Naive thymus-derived CD8-positive, alpha-beta T cell (primary cell): ENCODE measurements around the gene BMPR2. TPM values are rescaled to one million over a fixed set of nuclear protein-coding genes. Genes with fewer than 3 reads are reported as not detected.
A peak's percentile ranks its signal among the peaks of the same experiment; 100 is the strongest.
"Not testable (repeated sequence)": the region's sequence is repeated elsewhere in the genome, so short reads cannot be mapped to it uniquely, and the experiment has no call there.

Source experiments
- ATAC-seq, 2 donors: fragments of 150-1000 bp; cut with Tn5 transposase in 1 of 2; sonication (Bioruptor Pico), chemical (Tn5 transposase) in 1 of 2; 1 replicate in 1 of 2; 2 replicates in 1 of 2; pipeline ENCODE4 v1.10.0; 2021; ENCODE audit warnings: mild to moderate bottlenecking in 2 of 2, moderate library complexity in 2 of 2
- POLR2A ChIA-PET: fragments of 350-600 bp; sonication (Branson Sonifier 250); formaldehyde crosslinking; loops from one replicate; lab custom pipeline; 2021; ENCODE audit warnings: antibody characterized with exemption; lab: Charles Lee
- DNase-seq, 10 donors: peaks; one replicate each; pipeline versions ENCODE4 v3.0.0 to v3.0.0-alpha.2; 2020 to 2022
- H3K27ac Mint-ChIP-seq, 10 donors: one replicate each; pipeline ENCODE4 v1.8.0; 2020 to 2022; ENCODE audit warnings: mild to moderate bottlenecking in 10 of 10, mixed read lengths in 10 of 10, moderate library complexity in 4 of 10, inconsistent platforms in 1 of 10
- H3K27me3 Mint-ChIP-seq, 5 donors: one replicate each; pipeline ENCODE4 v1.8.0; 2021 to 2022; ENCODE audit warnings: mixed read lengths in 5 of 5
- H3K36me3 Mint-ChIP-seq, 3 donors: one replicate each; pipeline ENCODE4 v1.8.0; 2020 to 2022; ENCODE audit warnings: mixed read lengths in 3 of 3, mild to moderate bottlenecking in 2 of 3, inconsistent platforms in 1 of 3
- H3K4me1 Mint-ChIP-seq, 4 donors: one replicate each; pipeline ENCODE4 v1.8.0; 2021 to 2022; ENCODE audit warnings: mixed read lengths in 4 of 4
- H3K4me3 Mint-ChIP-seq, 10 donors: one replicate each; pipeline ENCODE4 v1.8.0; 2020 to 2022; ENCODE audit warnings: mild to moderate bottlenecking in 10 of 10, mixed read lengths in 10 of 10, moderate library complexity in 6 of 10, inconsistent platforms in 1 of 10
- H3K9me3 Mint-ChIP-seq, 9 donors: one replicate each; pipeline ENCODE4 v1.8.0; 2020 to 2022; ENCODE audit warnings: mixed read lengths in 9 of 9, mild to moderate bottlenecking in 3 of 9, inconsistent platforms in 1 of 9, moderate library complexity in 1 of 9
- polyA plus RNA-seq, 3 donors: library from polyadenylated mRNA; unstranded; fragments of 300-500 nt; fragmentation: Illumina TruSeq; gene quantifications; one replicate each; pipeline ENCODE4 v1.2.3, GENCODE V29; 2021
- total RNA-seq, 8 experiments: library from RNA in 2 of 8; stranded (reverse) in 2 of 8; gene quantifications; one replicate each; pipeline ENCODE4 v1.2.3 and lab custom pipeline; 2021 to 2026

The BMPR2 gene
- total and polyA plus RNA-seq, 5 experiments from 2014 or later: 3.0 to 35.4 (median 4.6) TPM

DNA sequence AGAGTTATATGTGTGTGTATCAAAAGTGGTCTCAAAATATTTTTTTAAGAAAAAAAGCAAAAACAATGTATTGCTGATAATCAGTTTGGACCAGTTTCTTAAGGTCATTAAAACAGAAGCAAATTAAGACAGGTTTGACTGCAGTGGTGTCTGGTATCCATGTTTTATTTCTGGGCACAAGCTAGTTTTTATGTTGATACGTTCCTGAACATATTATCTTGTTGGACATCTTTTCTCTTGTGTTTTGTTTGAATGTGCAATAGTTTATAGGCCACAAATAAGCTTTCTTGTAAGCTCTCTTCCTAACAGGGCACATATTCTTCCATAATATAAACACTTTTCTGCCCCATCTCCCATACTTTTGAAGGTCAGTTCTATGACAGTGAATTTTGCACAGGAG, 184.1 kb downstream of the BMPR2 start:
- POLR2A ChIA-PET: no interaction called here
- no peak overlapping the region for H3K27ac Mint-ChIP-seq

DNA sequence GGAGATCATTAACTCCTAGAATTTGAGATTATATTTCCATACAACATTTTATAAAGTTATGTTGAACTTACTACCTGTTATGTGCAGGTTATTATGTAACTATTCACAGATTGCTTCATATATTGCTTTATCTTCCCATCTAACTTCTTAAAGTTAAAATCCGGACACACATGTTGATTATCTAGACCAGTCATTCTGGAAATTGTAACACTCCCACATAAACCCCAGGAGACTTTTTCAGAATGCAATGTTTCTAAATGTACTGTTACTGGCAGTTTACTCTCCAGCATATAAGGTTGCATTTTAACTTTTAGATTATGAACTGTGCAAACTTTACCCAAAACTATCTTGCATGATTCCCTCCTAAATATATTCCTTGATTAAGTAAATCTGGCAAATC, 188.1 kb downstream of the BMPR2 start:
- no peaks in the 10 kb centered on the region for H3K27me3 Mint-ChIP-seq
- DNase-seq: no peak
- H3K36me3 Mint-ChIP-seq: peaks cover 0 to 10% (median 3%) of the 10 kb centered on the region in 3 donors
- H3K4me3 Mint-ChIP-seq: no peak overlapping the region
- POLR2A ChIA-PET: no interaction called here
- no peaks in the 10 kb centered on the region for H3K4me1 Mint-ChIP-seq
- H3K27ac Mint-ChIP-seq: peak overlapping the region in 1 of 10 donors; percentile 28
- H3K9me3 Mint-ChIP-seq: no peaks in the 10 kb centered on the region
- no peak for ATAC-seq

More for the DNA sequence above, 184.1 kb downstream of the BMPR2 start:
- H3K36me3 Mint-ChIP-seq: peaks cover 0 to 25% (median 12%) of the 10 kb centered on the region in 3 donors
- no peak overlapping the region for H3K4me3 Mint-ChIP-seq
- H3K9me3 Mint-ChIP-seq: no peaks in the 10 kb centered on the region
- H3K4me1 Mint-ChIP-seq: peaks cover 0 to 2% (median 0%) of the 10 kb centered on the region in 4 donors
- no peak for DNase-seq
- no peak for ATAC-seq
- no peaks in the 10 kb centered on the region for H3K27me3 Mint-ChIP-seq

DNA sequence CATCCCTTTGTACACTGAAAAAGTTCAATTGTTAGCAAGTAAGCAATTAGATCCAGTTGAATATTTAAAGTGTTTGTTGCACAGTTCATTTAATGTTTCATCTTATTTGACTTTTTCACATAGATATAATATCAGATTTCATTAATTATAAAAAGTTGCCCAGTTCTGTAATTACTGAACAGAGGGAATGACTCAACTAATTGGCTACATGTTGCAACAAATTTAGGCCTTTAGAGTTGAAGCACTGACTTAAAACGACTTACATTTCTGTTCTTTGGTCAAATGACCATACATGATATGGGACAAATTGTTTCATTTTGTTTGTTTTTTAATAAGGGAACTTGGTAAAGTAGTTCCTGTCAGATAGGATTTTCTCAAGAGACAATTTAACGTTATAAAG, 190.2 kb downstream of the BMPR2 start:
- Mint-ChIP-seq H3K9me3 (no peaks in the 10 kb centered on the region), H3K4me3 (no peak overlapping the region), H3K36me3 (no peaks in the 10 kb centered on the region), H3K4me1 (no peaks in the 10 kb centered on the region), H3K27ac (no peak overlapping the region), H3K27me3 (no peaks in the 10 kb centered on the region)
- ATAC-seq: no peak
- no peak for DNase-seq
- POLR2A ChIA-PET: no interaction called here

DNA sequence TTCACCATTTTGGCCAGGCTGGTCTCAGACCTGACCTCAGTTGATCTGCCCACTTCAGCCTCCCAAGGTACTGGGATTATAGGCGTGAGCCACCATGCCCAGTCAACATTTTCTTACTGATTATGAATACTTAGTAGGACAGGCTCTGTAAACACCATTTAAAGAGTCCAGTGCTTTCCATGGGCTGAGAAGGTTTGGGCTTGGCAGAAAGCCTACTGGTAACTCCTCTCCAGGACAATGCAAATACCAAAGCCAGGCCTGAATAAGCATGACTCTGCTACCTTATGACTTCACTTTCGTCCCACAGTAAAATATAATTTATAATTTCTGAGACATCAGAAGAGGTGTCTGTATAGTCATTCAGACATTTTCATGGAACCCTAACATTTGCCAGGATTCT, 198.4 kb downstream of the BMPR2 start:
- Mint-ChIP-seq H3K27me3 (no peaks in the 10 kb centered on the region), H3K9me3 (no peaks in the 10 kb centered on the region), H3K4me3 (no peak overlapping the region), H3K4me1 (no peaks in the 10 kb centered on the region), H3K27ac (no peak overlapping the region), H3K36me3 (no peaks in the 10 kb centered on the region)
- DNase-seq (no peak), ATAC-seq (no peak)
- POLR2A ChIA-PET: interaction anchor here (0.6 to 1.1 kb wide), 4 partner anchors 60 to 661 kb away, joined by 3 to 7 read pairs (median 4); partner anchors contain the start of gene FAM117B

DNA sequence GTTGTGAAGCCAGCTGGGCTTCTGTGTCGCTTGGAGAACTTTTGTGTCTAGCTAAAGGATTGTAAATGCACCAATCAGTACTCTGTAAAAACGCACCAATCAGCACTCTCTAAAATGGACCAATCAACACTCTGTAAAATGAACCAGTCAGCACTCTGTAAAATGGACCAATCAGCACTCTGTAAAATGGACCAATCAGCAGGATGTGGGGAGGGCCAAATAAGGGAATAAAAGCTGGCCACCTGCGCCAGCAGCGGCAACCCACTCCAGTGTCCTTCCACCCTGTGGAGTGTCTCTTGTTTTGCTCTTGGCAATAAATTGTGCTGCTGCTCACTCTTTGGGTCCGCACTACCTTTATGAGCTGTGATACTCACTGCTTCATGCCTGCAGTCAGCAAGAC, 199.1 kb downstream of the BMPR2 start:
- POLR2A ChIA-PET: interaction anchor here (0.6 kb wide), 1 partner anchor 177 kb away, joined by 6 read pairs; no protein-coding TSS in a partner anchor
- H3K4me1 Mint-ChIP-seq, H3K27ac Mint-ChIP-seq, ATAC-seq, DNase-seq, H3K36me3 Mint-ChIP-seq, H3K9me3 Mint-ChIP-seq, H3K4me3 Mint-ChIP-seq, H3K27me3 Mint-ChIP-seq: not testable (repeated sequence)

DNA sequence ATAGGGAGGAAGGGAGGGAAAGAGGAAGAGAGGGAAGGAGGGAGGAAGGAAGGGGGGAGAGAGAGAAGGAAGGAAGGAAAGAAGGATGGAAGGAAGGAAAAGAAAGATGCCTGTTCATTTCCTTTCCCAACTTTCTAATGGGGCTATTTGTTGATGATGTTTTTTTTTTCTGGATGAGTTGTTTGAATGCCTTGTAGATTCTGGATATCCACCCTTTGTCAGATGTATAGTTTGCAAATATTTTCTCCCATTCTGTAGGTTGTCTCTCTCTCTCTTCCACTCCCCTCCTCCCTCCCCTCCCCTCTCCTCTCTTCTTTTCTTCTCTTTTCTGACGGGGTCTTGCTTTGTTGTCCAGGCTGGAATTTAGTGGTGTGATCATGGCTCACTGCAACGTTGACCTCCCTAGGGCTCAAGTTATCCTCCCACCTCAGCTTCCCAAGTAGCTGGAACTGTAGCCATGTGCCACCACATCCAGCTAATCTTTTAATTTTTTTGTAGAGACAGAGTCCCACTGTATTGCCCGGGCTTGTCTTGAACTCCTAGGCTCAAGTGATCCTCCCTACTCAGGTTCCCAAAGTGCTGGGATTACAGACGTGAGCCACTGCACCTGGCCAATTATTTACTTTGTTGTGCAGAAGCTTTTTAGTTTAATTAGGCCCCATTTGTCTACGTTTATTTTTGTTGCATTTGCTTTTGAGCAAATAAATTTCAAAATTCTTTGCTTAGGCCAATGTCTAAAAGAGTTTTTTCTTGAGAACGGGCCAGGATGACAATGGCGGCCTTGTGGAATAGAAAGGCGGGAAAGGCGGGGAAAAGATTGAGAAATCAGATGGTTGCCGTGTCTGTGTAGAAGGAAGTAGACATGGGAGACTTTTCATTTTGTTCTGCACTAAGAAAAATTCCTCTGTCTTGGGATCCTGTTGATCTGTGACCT, 201.4 kb downstream of the BMPR2 start:
- DNase-seq: no peak
- ATAC-seq: no peak
- peak overlapping the region in 2 of 10 donors; percentile 18 to 85 for H3K27ac Mint-ChIP-seq
- POLR2A ChIA-PET: interaction anchor here (0.6 kb wide), 1 partner anchor 1029 kb away, joined by 6 read pairs; no protein-coding TSS in a partner anchor
- no peak overlapping the region for H3K4me3 Mint-ChIP-seq
- no peaks in the 10 kb centered on the region for H3K4me1 Mint-ChIP-seq
- no peaks in the 10 kb centered on the region for H3K27me3 Mint-ChIP-seq
- no peaks in the 10 kb centered on the region for H3K9me3 Mint-ChIP-seq
- H3K36me3 Mint-ChIP-seq: no peaks in the 10 kb centered on the region

DNA sequence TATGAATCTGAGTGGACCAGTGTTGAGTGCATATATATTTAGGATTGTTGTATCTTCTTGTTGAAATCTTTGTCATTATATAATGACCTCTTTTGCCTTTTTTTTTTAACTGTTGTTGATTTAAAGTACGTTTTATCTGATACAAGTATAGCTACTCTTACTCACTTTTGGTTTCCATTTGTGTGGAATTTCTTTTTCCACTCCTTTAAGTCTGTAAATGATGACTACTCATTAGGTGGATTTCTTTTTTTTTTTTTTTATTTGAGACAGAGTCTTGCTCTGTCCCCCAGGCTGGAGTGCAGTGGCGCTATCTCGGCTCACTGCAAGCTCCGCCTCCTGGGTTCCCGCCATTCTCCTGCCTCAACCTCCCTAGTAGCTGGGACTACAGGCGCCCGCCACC, 206.7 kb downstream of the BMPR2 start:
- H3K4me3 Mint-ChIP-seq, ATAC-seq, H3K27me3 Mint-ChIP-seq, H3K9me3 Mint-ChIP-seq, H3K4me1 Mint-ChIP-seq, H3K27ac Mint-ChIP-seq, DNase-seq, H3K36me3 Mint-ChIP-seq: not testable (repeated sequence)
- POLR2A ChIA-PET: interaction anchor here (0.7 kb wide), 2 partner anchors 75 to 402 kb away, joined by 3 read pairs; no protein-coding TSS in a partner anchor

DNA sequence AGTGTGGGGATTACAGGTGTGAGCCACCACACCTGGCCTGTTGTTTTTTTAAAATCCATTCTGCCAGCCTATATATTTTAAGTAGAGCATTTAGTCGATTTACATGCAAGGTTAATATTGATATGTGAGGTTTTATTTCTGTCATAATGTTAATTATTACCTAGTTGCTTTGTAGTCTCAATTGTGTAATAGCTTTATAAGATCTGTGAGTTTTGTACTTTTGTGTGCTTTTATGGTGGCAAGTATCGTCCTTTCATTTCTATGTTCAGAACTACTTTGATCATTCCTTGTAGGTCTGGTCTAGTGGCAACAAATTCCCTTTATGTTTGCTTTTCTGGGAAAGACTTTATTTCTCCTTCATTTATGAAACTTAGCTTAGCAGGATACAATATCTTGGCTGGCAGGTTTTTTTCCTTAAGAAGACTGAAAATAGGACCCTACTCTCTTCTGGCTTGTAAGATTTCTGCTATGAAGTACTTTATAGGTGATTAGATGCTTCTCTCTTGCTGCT, 207.6 kb downstream of the BMPR2 start:
- DNase-seq (no peak), ATAC-seq (no peak)
- H3K4me1 Mint-ChIP-seq: peaks cover 4 to 6% (median 6%) of the 10 kb centered on the region in 4 donors
- peaks cover 0 to 8% (median 3%) of the 10 kb centered on the region in 9 donors for H3K9me3 Mint-ChIP-seq
- H3K27ac Mint-ChIP-seq: no peak overlapping the region
- peaks cover 0 to 8% (median 2%) of the 10 kb centered on the region in 3 donors for H3K36me3 Mint-ChIP-seq
- POLR2A ChIA-PET: no interaction called here
- no peak overlapping the region for H3K4me3 Mint-ChIP-seq
- H3K27me3 Mint-ChIP-seq: peaks cover 0 to 2% (median 0%) of the 10 kb centered on the region in 5 donors

DNA sequence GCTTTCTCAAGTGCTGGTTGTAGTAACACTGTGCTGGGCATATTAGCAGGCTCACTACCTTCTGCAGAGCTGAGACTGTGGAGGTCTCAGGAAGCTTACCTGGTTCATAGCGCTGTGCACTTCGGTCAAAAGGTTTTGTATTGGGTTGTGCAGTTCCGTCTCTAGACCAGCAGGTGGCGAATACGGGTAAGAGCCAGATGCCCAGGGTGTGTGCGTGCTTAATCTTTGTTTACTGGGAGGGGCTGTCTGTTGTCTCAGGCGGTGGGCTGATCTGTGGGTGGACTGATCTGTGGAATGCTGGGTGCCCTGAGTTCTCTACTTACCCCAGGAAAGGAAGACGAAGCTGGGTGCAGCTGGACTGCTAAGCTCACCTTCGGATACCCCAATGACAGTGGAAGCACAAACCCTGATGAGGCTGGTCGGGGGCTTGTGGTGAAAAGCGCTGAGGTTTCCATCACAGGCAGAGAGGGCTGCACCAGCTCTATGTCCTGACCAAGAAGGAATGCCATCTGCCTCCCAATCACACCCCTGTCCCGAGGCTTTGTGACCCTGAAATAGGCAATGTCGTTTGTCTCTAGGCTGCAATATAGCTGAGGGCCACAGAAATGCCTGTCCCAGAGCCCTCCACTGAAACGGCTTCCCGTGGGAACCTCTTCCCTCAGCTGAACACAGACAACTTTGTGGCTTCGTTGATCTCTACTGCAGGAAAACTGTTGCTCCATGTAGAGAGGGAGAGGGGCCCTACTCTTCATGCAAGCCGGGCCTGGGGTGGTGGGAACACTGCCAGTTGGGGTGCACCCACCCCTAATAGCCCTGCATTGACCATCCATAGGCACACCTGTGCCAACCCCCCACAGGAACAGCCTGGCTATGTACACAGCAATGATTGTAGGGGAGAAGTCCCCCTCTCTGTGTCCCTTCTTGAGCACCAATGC, 212.8 kb downstream of the BMPR2 start:
- Mint-ChIP-seq H3K36me3 (peaks cover 0 to 3% (median 2%) of the 10 kb centered on the region in 3 donors), H3K9me3 (peaks cover 0 to 4% (median under 1%) of the 10 kb centered on the region in 9 donors), H3K4me3 (peak overlapping the region in 8 of 10 donors; percentile 2 to 56 (median 34)), H3K4me1 (peaks cover 7 to 15% (median 10%) of the 10 kb centered on the region in 4 donors), H3K27ac (peak overlapping the region in 5 of 10 donors; percentile 35 to 88 (median 84)), H3K27me3 (no peaks in the 10 kb centered on the region)
- POLR2A ChIA-PET: interaction anchor here (1.0 to 6.0 kb wide), 6 partner anchors 13 to 282 kb away, joined by 3 to 52 read pairs (median 4); partner anchors contain the start of gene FAM117B
- peak; percentile 38 to 89 (median 72) for DNase-seq
- ATAC-seq: peak; percentile 97 to 99

DNA sequence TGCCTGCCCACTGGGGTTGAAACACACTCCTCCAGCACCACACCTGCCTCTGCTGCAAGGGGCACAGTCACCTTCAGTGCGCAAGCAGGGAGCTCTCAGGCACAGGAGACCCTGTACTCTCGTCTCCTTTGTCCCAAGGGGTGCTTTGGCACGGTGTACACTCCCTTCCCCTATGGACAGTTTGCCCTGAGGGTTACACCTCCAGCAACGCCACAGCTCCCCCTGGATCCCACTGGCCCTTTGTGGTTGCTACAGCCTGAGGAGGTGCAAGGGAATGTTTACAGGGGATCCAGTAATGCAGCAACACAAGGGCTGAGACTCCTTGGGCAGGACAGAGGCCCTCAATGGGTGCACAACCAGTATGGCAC, 213.4 kb downstream of the BMPR2 start:
- Mint-ChIP-seq H3K27ac (no peak overlapping the region), H3K36me3 (no peaks in the 10 kb centered on the region), H3K9me3 (no peaks in the 10 kb centered on the region), H3K4me1 (peaks cover 7 to 15% (median 10%) of the 10 kb centered on the region in 4 donors), H3K27me3 (no peaks in the 10 kb centered on the region), H3K4me3 (no peak overlapping the region)
- DNase-seq: no peak
- ATAC-seq: no peak
- POLR2A ChIA-PET: interaction anchor here (1.4 to 6.0 kb wide), 3 partner anchors 45 to 281 kb away, joined by 4 to 52 read pairs (median 10); partner anchors contain the start of gene FAM117B

DNA sequence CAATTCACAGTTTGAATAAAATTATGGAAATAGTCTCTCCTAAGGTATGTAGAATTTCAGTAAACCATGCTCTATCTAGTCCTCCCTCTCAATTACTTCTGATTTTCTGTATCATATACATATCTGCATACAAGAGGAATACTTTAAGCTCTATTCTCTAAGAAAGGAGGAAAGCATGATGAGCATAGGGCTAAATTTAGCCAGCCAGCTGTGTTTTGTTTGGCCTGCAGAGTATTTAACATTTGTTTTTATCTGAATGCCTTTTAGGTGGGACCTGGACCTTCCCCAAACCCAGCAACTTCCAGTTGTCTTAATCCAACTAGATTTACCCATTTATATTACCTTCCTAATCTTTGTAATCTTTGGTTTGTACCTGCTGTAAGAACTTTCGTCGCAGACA, 216.4 kb downstream of the BMPR2 start:
- POLR2A ChIA-PET: interaction anchor here (6.0 kb wide), 1 partner anchor 42 kb away, joined by 52 read pairs; the partner anchor contains the start of gene FAM117B
- ATAC-seq (no peak), DNase-seq (no peak)
- Mint-ChIP-seq H3K4me1 (peaks cover 7 to 15% (median 10%) of the 10 kb centered on the region in 4 donors), H3K9me3 (no peaks in the 10 kb centered on the region), H3K36me3 (no peaks in the 10 kb centered on the region), H3K4me3 (no peak overlapping the region), H3K27ac (no peak overlapping the region), H3K27me3 (no peaks in the 10 kb centered on the region)

DNA sequence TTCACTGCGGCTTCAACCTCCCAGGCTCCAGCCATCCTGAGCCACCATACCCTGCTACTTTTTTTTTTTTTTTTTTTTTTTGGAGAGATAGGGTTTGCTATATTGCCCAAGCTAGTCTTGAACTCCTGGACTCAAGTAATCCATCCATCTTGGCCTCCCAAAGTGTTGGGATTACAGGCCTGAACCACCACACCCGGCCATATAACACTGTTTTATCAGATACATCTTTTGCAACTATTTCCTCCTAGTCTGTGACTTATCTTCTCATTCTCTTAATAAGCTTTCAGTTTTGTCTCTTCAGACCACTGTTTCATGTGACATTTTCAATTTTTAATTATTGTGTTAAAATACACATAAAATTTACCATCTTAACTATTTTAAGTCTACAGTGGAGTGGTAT, 223.0 kb downstream of the BMPR2 start:
- POLR2A ChIA-PET: no interaction called here
- no peaks in the 10 kb centered on the region for H3K9me3 Mint-ChIP-seq
- no peaks in the 10 kb centered on the region for H3K36me3 Mint-ChIP-seq
- peaks cover 0 to 10% (median 3%) of the 10 kb centered on the region in 4 donors for H3K4me1 Mint-ChIP-seq
- no peak overlapping the region for H3K27ac Mint-ChIP-seq
- DNase-seq (no peak), ATAC-seq (no peak)
- H3K27me3 Mint-ChIP-seq: no peaks in the 10 kb centered on the region
- H3K4me3 Mint-ChIP-seq: no peak overlapping the region
